HepG2 (cell line): Measurements from ENCODE around the gene DCPS. TPM values are rescaled to one million over a fixed set of nuclear protein-coding genes. Genes with fewer than 3 reads are reported as not detected.

ENCODE experiments used
- ATAC-seq: fragments of 200-7000 bp; cut with Tn5 transposase; 3 replicates; pipeline ENCODE4 v1.9.1; 2020; ENCODE audit warnings: mild to moderate bottlenecking, moderate library complexity
- BruUV-seq: library from RNA; stranded (reverse); fragments of 400-500 nt; replicated peaks from 2 replicates; lab custom pipeline; 2021; lab: Mats Ljungman, UMichigan
- CTCF ChIA-PET: fragments of 300-600 bp; formaldehyde crosslinking; extraction: SDS; loops from one replicate; lab custom pipeline; 2021; ENCODE audit warnings: low total read pairs, inconsistent platforms, low intra/inter-chr PET ratio; lab: Yijun Ruan, JAX
- POLR2A ChIA-PET: fragments of 350-600 bp; sonication (Branson Sonifier 250); formaldehyde crosslinking; loops from one replicate; lab custom pipeline; 2020; ENCODE audit warnings: antibody characterized with exemption, inconsistent platforms; lab: Yijun Ruan, JAX
- DNase-seq: peaks from one replicate; pipeline ENCODE4 v3.0.0-alpha.2; 2015; ENCODE audit warnings: low spot score
- FAIRE-seq: peaks from 3 replicates; lab custom pipeline; 2011; peaks lifted over from hg19 to GRCh38; lab: Jason Lieb, UNC
- H2AFZ ChIP-seq: one replicate; pipeline ENCODE4 v1.6.1; 2011; ENCODE audit warnings: low read length, inconsistent platforms
- H3K27ac ChIP-seq: fragments of 300-600 bp; 3 replicates; pipeline ENCODE4 v1.8.0; 2011; ENCODE audit warnings: mixed run types, mild to moderate bottlenecking, mixed read lengths, low read length, inconsistent platforms; ENCODE audit not compliant: insufficient read depth; ENCODE audit errors: extremely low read length
- H3K27me3 ChIP-seq, 2 experiments: fragments of 200-600 bp in 1 of 2; 2 replicates in 1 of 2; 3 replicates in 1 of 2; pipeline versions ENCODE4 v1.6.0 to v1.8.0; 2011; ENCODE audit warnings: low read length in 2 of 2, mild to moderate bottlenecking in 2 of 2, moderate library complexity in 2 of 2, inconsistent platforms in 1 of 2; ENCODE audit not compliant: insufficient read depth in 2 of 2, control insufficient read depth in 1 of 2
- H3K36me3 ChIP-seq, 2 experiments: fragments of 200-600 bp in 1 of 2; replicated peaks in 1 of 2; 2 replicates in 1 of 2; 3 replicates in 1 of 2; pipeline versions ENCODE4 v1.5.1 to v1.8.0; 2011; ENCODE audit warnings: low read length in 2 of 2, inconsistent platforms in 1 of 2; ENCODE audit not compliant: insufficient read depth in 2 of 2, control insufficient read depth in 1 of 2
- H3K4me1 ChIP-seq: 2 replicates; pipeline ENCODE4 v1.5.1; 2012; ENCODE audit warnings: low read length, inconsistent platforms; ENCODE audit not compliant: insufficient read depth
- H3K4me2 ChIP-seq: 2 replicates; pipeline ENCODE4 v1.6.0; 2011; ENCODE audit warnings: low read depth, low read length, inconsistent platforms
- H3K4me3 ChIP-seq, 3 experiments: fragments of 200-600 bp in 1 of 3; sonication (generic), shearing (Covaris generic) in 1 of 3; replicated peaks in 1 of 3; 2 replicates each; pipeline ENCODE4 v1.5.1; 2011 to 2016; ENCODE audit warnings: low read length in 3 of 3, inconsistent platforms in 2 of 3, low read depth in 2 of 3, mild to moderate bottlenecking in 2 of 3, control low read depth in 1 of 3, mixed read lengths in 1 of 3; ENCODE audit not compliant: insufficient read depth in 1 of 3
- H3K79me2 ChIP-seq: one replicate; pipeline ENCODE4 v1.6.1; 2011; ENCODE audit warnings: low read length, inconsistent platforms; ENCODE audit not compliant: insufficient read depth
- H3K9ac ChIP-seq: 2 replicates; pipeline ENCODE4 v1.6.0; 2011; ENCODE audit warnings: mild to moderate bottlenecking, low read depth, low read length, inconsistent platforms; ENCODE audit not compliant: insufficient read depth
- H3K9me3 ChIP-seq: 2 replicates; pipeline ENCODE4 v1.5.1; 2012; ENCODE audit warnings: mild to moderate bottlenecking, low read length
- H4K20me1 ChIP-seq: 2 replicates; pipeline ENCODE4 v1.6.0; 2011; ENCODE audit warnings: inconsistent platforms, mild to moderate bottlenecking, low read length, moderate library complexity; ENCODE audit not compliant: insufficient read depth
- GTF3A ChIP-seq: sonication (generic); formaldehyde crosslinking; conservative IDR thresholded peaks from 2 replicates; pipeline ENCODE4 v1.4.0; 2020; ENCODE audit warnings: mild to moderate bottlenecking, missing genetic modification reagents
- HMG20A ChIP-seq: IDR thresholded peaks from 2 replicates; pipeline ENCODE4 v1.6.1; 2016; ENCODE audit warnings: borderline replicate concordance
- MED13 ChIP-seq: sonication (generic); formaldehyde crosslinking; IDR thresholded peaks from 2 replicates; pipeline ENCODE4 v1.5.0; 2020; ENCODE audit warnings: missing genetic modification reagents
- MXI1 ChIP-seq: IDR thresholded peaks from 3 replicates; pipeline ENCODE4 v1.6.1; 2012; ENCODE audit warnings: low read depth, low read length, inconsistent platforms, borderline replicate concordance
- PAWR ChIP-seq: sonication (generic); formaldehyde crosslinking; IDR thresholded peaks from 2 replicates; pipeline ENCODE4 v1.4.0; 2020; ENCODE audit warnings: missing genetic modification reagents, mild to moderate bottlenecking, borderline replicate concordance
- PHF21A ChIP-seq: sonication (generic); formaldehyde crosslinking; IDR thresholded peaks from 2 replicates; pipeline ENCODE4 v1.5.0; 2020; ENCODE audit warnings: mild to moderate bottlenecking, missing genetic modification reagents
- RCOR2 ChIP-seq: IDR thresholded peaks from 2 replicates; pipeline ENCODE4 v1.6.1; 2016; ENCODE audit warnings: missing biosample characterization, missing genetic modification reagents
- ZNF468 ChIP-seq: sonication (generic); formaldehyde crosslinking; IDR thresholded peaks from 2 replicates; pipeline ENCODE4 v1.8.0; 2022; ENCODE audit warnings: mild to moderate bottlenecking, moderate library complexity, missing genetic modification reagents
- ZSCAN31 ChIP-seq: sonication (generic); formaldehyde crosslinking; IDR thresholded peaks from 2 replicates; pipeline ENCODE4 v1.5.0; 2020; ENCODE audit warnings: low read depth, mild to moderate bottlenecking, missing genetic modification reagents
- WGBS: methylation state at CpG from one replicate; pipeline ENCODE4 v1.1.6; 2017; ENCODE audit warnings: low lambda C conversion rate; 5-methylcytosine and 5-hydroxymethylcytosine counted together
- in situ Hi-C: cut with HindIII; loops from 2 replicates; pipeline ENCODE4 v1.10.0; 2017; ENCODE audit warnings: low pct_unique_long_range_greater_than_20kb; ENCODE audit not compliant: extremely low pct_ligation_motif_present
- intact Hi-C: fragments of 100-400 bp; cut with micrococcal nuclease; formaldehyde crosslinking; loops from one replicate; pipeline ENCODE4 v1.10.0; 2022; ENCODE audit not compliant: unreplicated experiment
- polyA plus RNA-seq, 8 experiments: library from polyadenylated mRNA; depleted of rRNA in 3 of 8; stranded (reverse) in 7 of 8; unstranded in 1 of 8; fragments of >200 nt; fragmentation: Illumina TruSeq in 4 of 8; extraction: Trizol in 4 of 8; gene quantifications; 2 replicates each; pipeline versions ENCODE4 v1.2.1 to v1.2.3, GENCODE V29; 2011 to 2016; ENCODE audit warnings: low read depth in 4 of 8, missing spikeins in 1 of 8, mixed read lengths in 1 of 8; ENCODE audit not compliant: insufficient read depth in 1 of 8
- total RNA-seq, 5 experiments: library from RNA; depleted of rRNA; stranded (reverse); fragments of >200 nt; fragmentation: Illumina TruSeq; extraction: Trizol; gene quantifications; 2 replicates each; pipeline ENCODE4 v1.2.3, GENCODE V29; 2016; ENCODE audit warnings: low read depth in 1 of 5
- TF ChIP-seq, protein P1 (sequence below), 2 experiments: IDR thresholded peaks; 2 replicates each; pipeline ENCODE4 v1.6.1; 2011 to 2012; ENCODE audit warnings: low read length in 2 of 2, borderline replicate concordance in 1 of 2, low read depth in 1 of 2, mild to moderate bottlenecking in 1 of 2, moderate library complexity in 1 of 2
- TF ChIP-seq, protein P2 (sequence below): sonication (generic); formaldehyde crosslinking; IDR thresholded peaks from 2 replicates; pipeline ENCODE4 v1.4.0; 2020; ENCODE audit warnings: missing genetic modification reagents
- TF ChIP-seq, protein P3 (sequence below): sonication (generic); formaldehyde crosslinking; IDR thresholded peaks from 2 replicates; pipeline ENCODE4 v1.4.0; 2020; ENCODE audit warnings: missing genetic modification reagents
- TF ChIP-seq, protein P4 (sequence below): sonication (generic); formaldehyde crosslinking; IDR thresholded peaks from 2 replicates; pipeline ENCODE4 v1.5.1; 2020; ENCODE audit warnings: mild to moderate bottlenecking, moderate library complexity, missing genetic modification reagents

The DCPS gene
- total and polyA plus RNA-seq, 2 of the 13 experiments (the other 11 are each of a cell fraction or from before 2014, with no cell fraction given): 21.9 to 22.5 TPM

DNA sequence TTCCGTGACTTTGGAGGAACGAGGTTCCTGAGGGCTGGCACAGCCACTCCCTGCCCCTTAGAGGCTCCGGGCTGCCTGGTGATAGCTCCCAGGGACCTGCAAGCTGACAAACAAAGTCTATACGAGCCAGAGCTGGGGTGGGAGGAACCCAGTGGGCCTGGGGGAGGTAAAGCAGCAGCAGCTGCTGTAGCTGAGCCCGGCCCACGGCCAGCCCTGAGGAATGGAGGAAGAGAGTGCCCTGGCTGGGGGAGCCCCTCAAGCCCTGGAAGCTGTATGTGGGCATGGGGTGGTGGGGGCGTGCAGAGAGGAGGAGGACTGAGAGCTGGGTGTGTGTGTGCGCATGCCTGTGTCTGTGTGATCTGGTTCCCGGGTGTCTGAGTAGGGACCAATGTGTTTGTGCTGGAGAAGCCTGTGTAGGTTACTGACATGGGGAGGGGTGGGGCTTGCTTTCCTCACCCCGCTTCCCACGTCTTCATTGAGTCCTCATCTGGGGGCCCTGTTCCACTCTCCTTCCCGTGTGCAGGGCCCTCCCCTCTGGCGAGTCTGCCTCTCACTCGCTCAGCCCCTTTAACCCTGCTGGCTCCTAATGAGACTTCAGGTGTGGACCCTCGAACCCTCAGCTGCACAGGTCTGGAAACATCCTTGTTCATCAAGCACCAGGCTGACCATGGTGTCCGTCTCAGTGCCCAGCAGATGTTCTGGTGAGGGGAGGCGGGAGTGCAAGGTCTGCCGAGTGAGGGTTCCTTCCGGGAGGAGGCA, 62.4 kb downstream of the DCPS start:
- POLR2A ChIA-PET: no interaction called here
- CTCF ChIA-PET: no interaction called here
- no peak for DNase-seq
- no peaks in the 10 kb centered on the region for H3K9me3 ChIP-seq
- H3K27ac ChIP-seq: no peak overlapping the region
- no peak for FAIRE-seq
- in situ Hi-C loops: no loop called here
- H4K20me1 ChIP-seq: no peaks in the 10 kb centered on the region
- H3K4me1 ChIP-seq: no peaks in the 10 kb centered on the region
- WGBS: 95% methylated on average over 15 of the region's 19 CpGs
- H3K9ac ChIP-seq: no peak overlapping the region
- BruUV-seq: no TSS peak
- H2AFZ ChIP-seq: no peak overlapping the region
- no peak overlapping the region for H3K4me2 ChIP-seq
- no peaks in the 10 kb centered on the region for H3K36me3 ChIP-seq
- no peak; the same call in 1 of the 3 replicates for ATAC-seq
- no peaks in the 10 kb centered on the region for H3K79me2 ChIP-seq
- no peak overlapping the region for H3K4me3 ChIP-seq
- H3K27me3 ChIP-seq: no peaks in the 10 kb centered on the region
- intact Hi-C loops: no loop called here
- TF ChIP-seq ZSCAN31 (CRISPR knock-in tag) (no peak), ZNF468 (CRISPR knock-in tag) (no peak), HMG20A (no peak), MXI1 (no peak), GTF3A (CRISPR knock-in tag) (no peak), RCOR2 (CRISPR knock-in tag) (no peak), PHF21A (CRISPR knock-in tag) (no peak), PAWR (CRISPR knock-in tag) (no peak), MED13 (CRISPR knock-in tag) (no peak)
- TF ChIP-seq, protein P1, sequence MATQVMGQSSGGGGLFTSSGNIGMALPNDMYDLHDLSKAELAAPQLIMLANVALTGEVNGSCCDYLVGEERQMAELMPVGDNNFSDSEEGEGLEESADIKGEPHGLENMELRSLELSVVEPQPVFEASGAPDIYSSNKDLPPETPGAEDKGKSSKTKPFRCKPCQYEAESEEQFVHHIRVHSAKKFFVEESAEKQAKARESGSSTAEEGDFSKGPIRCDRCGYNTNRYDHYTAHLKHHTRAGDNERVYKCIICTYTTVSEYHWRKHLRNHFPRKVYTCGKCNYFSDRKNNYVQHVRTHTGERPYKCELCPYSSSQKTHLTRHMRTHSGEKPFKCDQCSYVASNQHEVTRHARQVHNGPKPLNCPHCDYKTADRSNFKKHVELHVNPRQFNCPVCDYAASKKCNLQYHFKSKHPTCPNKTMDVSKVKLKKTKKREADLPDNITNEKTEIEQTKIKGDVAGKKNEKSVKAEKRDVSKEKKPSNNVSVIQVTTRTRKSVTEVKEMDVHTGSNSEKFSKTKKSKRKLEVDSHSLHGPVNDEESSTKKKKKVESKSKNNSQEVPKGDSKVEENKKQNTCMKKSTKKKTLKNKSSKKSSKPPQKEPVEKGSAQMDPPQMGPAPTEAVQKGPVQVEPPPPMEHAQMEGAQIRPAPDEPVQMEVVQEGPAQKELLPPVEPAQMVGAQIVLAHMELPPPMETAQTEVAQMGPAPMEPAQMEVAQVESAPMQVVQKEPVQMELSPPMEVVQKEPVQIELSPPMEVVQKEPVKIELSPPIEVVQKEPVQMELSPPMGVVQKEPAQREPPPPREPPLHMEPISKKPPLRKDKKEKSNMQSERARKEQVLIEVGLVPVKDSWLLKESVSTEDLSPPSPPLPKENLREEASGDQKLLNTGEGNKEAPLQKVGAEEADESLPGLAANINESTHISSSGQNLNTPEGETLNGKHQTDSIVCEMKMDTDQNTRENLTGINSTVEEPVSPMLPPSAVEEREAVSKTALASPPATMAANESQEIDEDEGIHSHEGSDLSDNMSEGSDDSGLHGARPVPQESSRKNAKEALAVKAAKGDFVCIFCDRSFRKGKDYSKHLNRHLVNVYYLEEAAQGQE (IDR thresholded peaks at IDR 0.05; ENCODE audit: borderline replicate concordance in 1 of 2, low read depth in 1 of 2, low read length in 2 of 2): no peak
- TF ChIP-seq, protein P2, sequence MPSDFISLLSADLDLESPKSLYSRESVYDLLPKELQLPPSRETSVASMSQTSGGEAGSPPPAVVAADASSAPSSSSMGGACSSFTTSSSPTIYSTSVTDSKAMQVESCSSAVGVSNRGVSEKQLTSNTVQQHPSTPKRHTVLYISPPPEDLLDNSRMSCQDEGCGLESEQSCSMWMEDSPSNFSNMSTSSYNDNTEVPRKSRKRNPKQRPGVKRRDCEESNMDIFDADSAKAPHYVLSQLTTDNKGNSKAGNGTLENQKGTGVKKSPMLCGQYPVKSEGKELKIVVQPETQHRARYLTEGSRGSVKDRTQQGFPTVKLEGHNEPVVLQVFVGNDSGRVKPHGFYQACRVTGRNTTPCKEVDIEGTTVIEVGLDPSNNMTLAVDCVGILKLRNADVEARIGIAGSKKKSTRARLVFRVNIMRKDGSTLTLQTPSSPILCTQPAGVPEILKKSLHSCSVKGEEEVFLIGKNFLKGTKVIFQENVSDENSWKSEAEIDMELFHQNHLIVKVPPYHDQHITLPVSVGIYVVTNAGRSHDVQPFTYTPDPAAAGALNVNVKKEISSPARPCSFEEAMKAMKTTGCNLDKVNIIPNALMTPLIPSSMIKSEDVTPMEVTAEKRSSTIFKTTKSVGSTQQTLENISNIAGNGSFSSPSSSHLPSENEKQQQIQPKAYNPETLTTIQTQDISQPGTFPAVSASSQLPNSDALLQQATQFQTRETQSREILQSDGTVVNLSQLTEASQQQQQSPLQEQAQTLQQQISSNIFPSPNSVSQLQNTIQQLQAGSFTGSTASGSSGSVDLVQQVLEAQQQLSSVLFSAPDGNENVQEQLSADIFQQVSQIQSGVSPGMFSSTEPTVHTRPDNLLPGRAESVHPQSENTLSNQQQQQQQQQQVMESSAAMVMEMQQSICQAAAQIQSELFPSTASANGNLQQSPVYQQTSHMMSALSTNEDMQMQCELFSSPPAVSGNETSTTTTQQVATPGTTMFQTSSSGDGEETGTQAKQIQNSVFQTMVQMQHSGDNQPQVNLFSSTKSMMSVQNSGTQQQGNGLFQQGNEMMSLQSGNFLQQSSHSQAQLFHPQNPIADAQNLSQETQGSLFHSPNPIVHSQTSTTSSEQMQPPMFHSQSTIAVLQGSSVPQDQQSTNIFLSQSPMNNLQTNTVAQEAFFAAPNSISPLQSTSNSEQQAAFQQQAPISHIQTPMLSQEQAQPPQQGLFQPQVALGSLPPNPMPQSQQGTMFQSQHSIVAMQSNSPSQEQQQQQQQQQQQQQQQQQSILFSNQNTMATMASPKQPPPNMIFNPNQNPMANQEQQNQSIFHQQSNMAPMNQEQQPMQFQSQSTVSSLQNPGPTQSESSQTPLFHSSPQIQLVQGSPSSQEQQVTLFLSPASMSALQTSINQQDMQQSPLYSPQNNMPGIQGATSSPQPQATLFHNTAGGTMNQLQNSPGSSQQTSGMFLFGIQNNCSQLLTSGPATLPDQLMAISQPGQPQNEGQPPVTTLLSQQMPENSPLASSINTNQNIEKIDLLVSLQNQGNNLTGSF: no peak
- TF ChIP-seq, protein P3, sequence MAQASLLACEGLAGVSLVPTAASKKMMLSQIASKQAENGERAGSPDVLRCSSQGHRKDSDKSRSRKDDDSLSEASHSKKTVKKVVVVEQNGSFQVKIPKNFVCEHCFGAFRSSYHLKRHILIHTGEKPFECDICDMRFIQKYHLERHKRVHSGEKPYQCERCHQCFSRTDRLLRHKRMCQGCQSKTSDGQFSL (CRISPR knock-in tag): no peak
- TF ChIP-seq, protein P4, sequence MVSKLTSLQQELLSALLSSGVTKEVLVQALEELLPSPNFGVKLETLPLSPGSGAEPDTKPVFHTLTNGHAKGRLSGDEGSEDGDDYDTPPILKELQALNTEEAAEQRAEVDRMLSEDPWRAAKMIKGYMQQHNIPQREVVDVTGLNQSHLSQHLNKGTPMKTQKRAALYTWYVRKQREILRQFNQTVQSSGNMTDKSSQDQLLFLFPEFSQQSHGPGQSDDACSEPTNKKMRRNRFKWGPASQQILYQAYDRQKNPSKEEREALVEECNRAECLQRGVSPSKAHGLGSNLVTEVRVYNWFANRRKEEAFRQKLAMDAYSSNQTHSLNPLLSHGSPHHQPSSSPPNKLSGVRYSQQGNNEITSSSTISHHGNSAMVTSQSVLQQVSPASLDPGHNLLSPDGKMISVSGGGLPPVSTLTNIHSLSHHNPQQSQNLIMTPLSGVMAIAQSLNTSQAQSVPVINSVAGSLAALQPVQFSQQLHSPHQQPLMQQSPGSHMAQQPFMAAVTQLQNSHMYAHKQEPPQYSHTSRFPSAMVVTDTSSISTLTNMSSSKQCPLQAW (CRISPR knock-in tag): no peak
